ENCODE measurements around the gene TTLL8. TPM values are rescaled to one million over a fixed set of nuclear protein-coding genes. Genes with fewer than 3 reads are reported as not detected.

Gene TTLL8
- polyA plus RNA-seq, 1 donor from 2014 or later = not detected

- H3K27ac ChIP-seq (ENCODE audit: low read length) = no peak overlapping the region
- no peaks in the 10 kb centered on the region for H4K20me1 ChIP-seq (ENCODE audit: insufficient read depth)
- H3K9me2 ChIP-seq (ENCODE audit: insufficient read depth, low read length) = no peaks in the 10 kb centered on the region
- H3K9ac ChIP-seq (ENCODE audit: low read length) = no peak overlapping the region
- H2AFZ ChIP-seq (ENCODE audit: low read depth, low read length) = no peak overlapping the region
- no peak overlapping the region for H3K4me3 ChIP-seq (ENCODE audit: low read length)
- no peaks in the 10 kb centered on the region for H3K36me3 ChIP-seq (ENCODE audit: insufficient read depth, low read length)
- H3K79me2 ChIP-seq (replicated peaks; ENCODE audit: insufficient read depth, low read length) = no peaks in the 10 kb centered on the region
- no peaks in the 10 kb centered on the region for H3K9me3 ChIP-seq (ENCODE audit: low read length)
- H3K4me2 ChIP-seq (ENCODE audit: low read length) = no peak overlapping the region
- no peaks in the 10 kb centered on the region for H3K27me3 ChIP-seq (ENCODE audit: insufficient read depth, low read depth, low read length)
- no peak for TF ChIP-seq MXI1 (conservative IDR thresholded peaks at IDR 0.05; ENCODE audit: poor library complexity, severe bottlenecking)
- no peaks in the 10 kb centered on the region for H3F3A ChIP-seq (ENCODE audit: insufficient read depth, low read length, poor library complexity, severe bottlenecking)
Observed at GRCh38 chr22:50076646-50077535, 18.8 kb upstream of the TTLL8 start.

GRCh38 chr22:50074551-50075530 lies 16.7 kb upstream of the TTLL8 start:
- Histone ChIP-seq H3K27ac (ENCODE audit: low read length) (no peak overlapping the region), H3K9me2 (ENCODE audit: insufficient read depth, low read length) (no peaks in the 10 kb centered on the region), H3K4me3 (ENCODE audit: low read length) (no peak overlapping the region), H3K27me3 (ENCODE audit: insufficient read depth, low read depth, low read length) (no peaks in the 10 kb centered on the region), H3K9ac (ENCODE audit: low read length) (no peak overlapping the region), H3K79me2 (replicated peaks; ENCODE audit: insufficient read depth, low read length) (no peaks in the 10 kb centered on the region), H4K20me1 (ENCODE audit: insufficient read depth) (no peaks in the 10 kb centered on the region), H3F3A (ENCODE audit: insufficient read depth, low read length, poor library complexity, severe bottlenecking) (no peaks in the 10 kb centered on the region), H3K9me3 (ENCODE audit: low read length) (no peaks in the 10 kb centered on the region), H2AFZ (ENCODE audit: low read depth, low read length) (no peak overlapping the region), H3K4me2 (ENCODE audit: low read length) (no peak overlapping the region), H3K36me3 (ENCODE audit: insufficient read depth, low read length) (no peaks in the 10 kb centered on the region)
- TF ChIP-seq POLR2AphosphoS5 (IDR thresholded peaks at IDR 0.05) (no peak), REST (IDR thresholded peaks at IDR 0.05; ENCODE audit: borderline replicate concordance) (no peak), EZH2 (IDR thresholded peaks at IDR 0.05; ENCODE audit: borderline replicate concordance, insufficient read depth, low read length, poor library complexity, severe bottlenecking) (no peak), EP300 (conservative IDR thresholded peaks at IDR 0.05; ENCODE audit: poor library complexity, severe bottlenecking) (no peak), RAD21 (conservative IDR thresholded peaks at IDR 0.05) (no peak)

GRCh38 chr22:50074056-50074455 lies 16.0 kb upstream of the TTLL8 start:
- no peaks in the 10 kb centered on the region for H3K36me3 ChIP-seq (ENCODE audit: insufficient read depth, low read length)
- no peak overlapping the region for H2AFZ ChIP-seq (ENCODE audit: low read depth, low read length)
- TF ChIP-seq MXI1 (conservative IDR thresholded peaks at IDR 0.05; ENCODE audit: poor library complexity, severe bottlenecking) (no peak), EZH2 (IDR thresholded peaks at IDR 0.05; ENCODE audit: borderline replicate concordance, insufficient read depth, low read length, poor library complexity, severe bottlenecking) (no peak), REST (IDR thresholded peaks at IDR 0.05; ENCODE audit: borderline replicate concordance) (no peak), SMC3 (conservative IDR thresholded peaks at IDR 0.05; ENCODE audit: poor library complexity) (no peak), RAD21 (conservative IDR thresholded peaks at IDR 0.05) (no peak), CTCF (IDR thresholded peaks at IDR 0.05; ENCODE audit: poor library complexity, severe bottlenecking) (no peak), TAF1 (IDR thresholded peaks at IDR 0.05; ENCODE audit: low read depth) (no peak), EP300 (conservative IDR thresholded peaks at IDR 0.05; ENCODE audit: poor library complexity, severe bottlenecking) (no peak), POLR2AphosphoS5 (IDR thresholded peaks at IDR 0.05) (no peak)
- no peaks in the 10 kb centered on the region for H3K9me2 ChIP-seq (ENCODE audit: insufficient read depth, low read length)
- no peaks in the 10 kb centered on the region for H3K27me3 ChIP-seq (ENCODE audit: insufficient read depth, low read depth, low read length)
- H3K27ac ChIP-seq (ENCODE audit: low read length) = no peak overlapping the region
- no peaks in the 10 kb centered on the region for H4K20me1 ChIP-seq (ENCODE audit: insufficient read depth)
- H3K4me3 ChIP-seq (ENCODE audit: low read length) = no peak overlapping the region
- H3K79me2 ChIP-seq (replicated peaks; ENCODE audit: insufficient read depth, low read length) = no peaks in the 10 kb centered on the region
- no peak overlapping the region for H3K4me2 ChIP-seq (ENCODE audit: low read length)
- no peak overlapping the region for H3K9ac ChIP-seq (ENCODE audit: low read length)
- no peaks in the 10 kb centered on the region for H3F3A ChIP-seq (ENCODE audit: insufficient read depth, low read length, poor library complexity, severe bottlenecking)
- H3K9me3 ChIP-seq (ENCODE audit: low read length) = no peaks in the 10 kb centered on the region
